ENCODE results near the gene MRPL48.

- TF ChIP-seq POLR2A (IDR thresholded peaks at IDR 0.05) = no peak
- TF ChIP-seq, protein P1, sequence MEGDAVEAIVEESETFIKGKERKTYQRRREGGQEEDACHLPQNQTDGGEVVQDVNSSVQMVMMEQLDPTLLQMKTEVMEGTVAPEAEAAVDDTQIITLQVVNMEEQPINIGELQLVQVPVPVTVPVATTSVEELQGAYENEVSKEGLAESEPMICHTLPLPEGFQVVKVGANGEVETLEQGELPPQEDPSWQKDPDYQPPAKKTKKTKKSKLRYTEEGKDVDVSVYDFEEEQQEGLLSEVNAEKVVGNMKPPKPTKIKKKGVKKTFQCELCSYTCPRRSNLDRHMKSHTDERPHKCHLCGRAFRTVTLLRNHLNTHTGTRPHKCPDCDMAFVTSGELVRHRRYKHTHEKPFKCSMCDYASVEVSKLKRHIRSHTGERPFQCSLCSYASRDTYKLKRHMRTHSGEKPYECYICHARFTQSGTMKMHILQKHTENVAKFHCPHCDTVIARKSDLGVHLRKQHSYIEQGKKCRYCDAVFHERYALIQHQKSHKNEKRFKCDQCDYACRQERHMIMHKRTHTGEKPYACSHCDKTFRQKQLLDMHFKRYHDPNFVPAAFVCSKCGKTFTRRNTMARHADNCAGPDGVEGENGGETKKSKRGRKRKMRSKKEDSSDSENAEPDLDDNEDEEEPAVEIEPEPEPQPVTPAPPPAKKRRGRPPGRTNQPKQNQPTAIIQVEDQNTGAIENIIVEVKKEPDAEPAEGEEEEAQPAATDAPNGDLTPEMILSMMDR (IDR thresholded peaks at IDR 0.05) = no peak
Measured at GRCh38 chr11:73752903-73753302, 34.8 kb upstream of the MRPL48 start.
